ENCODE measurements around the gene FOSL1.

Gene FOSL1

GRCh38 chr11:65852508-65853245 lies 47.5 kb downstream of the FOSL1 start:
- peaks cover 26% of the 10 kb centered on the region for H3F3A ChIP-seq (ENCODE audit: insufficient read depth)
- H3K27ac ChIP-seq (ENCODE audit: low read depth, low read length): no peak overlapping the region
- no peaks in the 10 kb centered on the region for H3K27me3 ChIP-seq (ENCODE audit: low read length)
- no peak overlapping the region for H3K4me3 ChIP-seq (ENCODE audit: insufficient read depth, low read length, poor library complexity, severe bottlenecking)
- peaks cover 26% of the 10 kb centered on the region for H3K79me2 ChIP-seq (ENCODE audit: insufficient read depth, low read length)
- H2AFZ ChIP-seq (ENCODE audit: low read depth, low read length, severe bottlenecking): no peak overlapping the region
- H3K36me3 ChIP-seq (ENCODE audit: low read length): peaks cover 24% of the 10 kb centered on the region
- H3K4me2 ChIP-seq (ENCODE audit: low read depth, low read length, poor library complexity, severe bottlenecking): no peak overlapping the region
- TF ChIP-seq, protein P1, sequence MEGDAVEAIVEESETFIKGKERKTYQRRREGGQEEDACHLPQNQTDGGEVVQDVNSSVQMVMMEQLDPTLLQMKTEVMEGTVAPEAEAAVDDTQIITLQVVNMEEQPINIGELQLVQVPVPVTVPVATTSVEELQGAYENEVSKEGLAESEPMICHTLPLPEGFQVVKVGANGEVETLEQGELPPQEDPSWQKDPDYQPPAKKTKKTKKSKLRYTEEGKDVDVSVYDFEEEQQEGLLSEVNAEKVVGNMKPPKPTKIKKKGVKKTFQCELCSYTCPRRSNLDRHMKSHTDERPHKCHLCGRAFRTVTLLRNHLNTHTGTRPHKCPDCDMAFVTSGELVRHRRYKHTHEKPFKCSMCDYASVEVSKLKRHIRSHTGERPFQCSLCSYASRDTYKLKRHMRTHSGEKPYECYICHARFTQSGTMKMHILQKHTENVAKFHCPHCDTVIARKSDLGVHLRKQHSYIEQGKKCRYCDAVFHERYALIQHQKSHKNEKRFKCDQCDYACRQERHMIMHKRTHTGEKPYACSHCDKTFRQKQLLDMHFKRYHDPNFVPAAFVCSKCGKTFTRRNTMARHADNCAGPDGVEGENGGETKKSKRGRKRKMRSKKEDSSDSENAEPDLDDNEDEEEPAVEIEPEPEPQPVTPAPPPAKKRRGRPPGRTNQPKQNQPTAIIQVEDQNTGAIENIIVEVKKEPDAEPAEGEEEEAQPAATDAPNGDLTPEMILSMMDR (IDR thresholded peaks at IDR 0.05; ENCODE audit: insufficient read depth, low read length, poor library complexity, severe bottlenecking): no peak
- TF ChIP-seq EZH2phosphoT487 (conservative IDR thresholded peaks at IDR 0.05; ENCODE audit: low read length): no peak
- H3K9me2 ChIP-seq (replicated peaks; ENCODE audit: insufficient read depth, low read length): no peaks in the 10 kb centered on the region
- H3K9me3 ChIP-seq (ENCODE audit: insufficient read depth, low read length): no peaks in the 10 kb centered on the region
- no peak overlapping the region for H3K9ac ChIP-seq (ENCODE audit: low read length)
- H4K20me1 ChIP-seq (ENCODE audit: low read depth, low read length): peaks cover 16% of the 10 kb centered on the region

- Histone ChIP-seq H3K79me2 (ENCODE audit: insufficient read depth, low read length) (peaks cover 18% of the 10 kb centered on the region), H4K20me1 (ENCODE audit: low read depth, low read length) (peaks cover 16% of the 10 kb centered on the region), H3K4me3 (ENCODE audit: insufficient read depth, low read length, poor library complexity, severe bottlenecking) (no peak overlapping the region), H3K27ac (ENCODE audit: low read depth, low read length) (no peak overlapping the region), H3K9ac (ENCODE audit: low read length) (no peak overlapping the region), H3K9me3 (ENCODE audit: insufficient read depth, low read length) (no peaks in the 10 kb centered on the region), H3F3A (ENCODE audit: insufficient read depth) (peaks cover 26% of the 10 kb centered on the region), H2AFZ (ENCODE audit: low read depth, low read length, severe bottlenecking) (no peak overlapping the region), H3K4me2 (ENCODE audit: low read depth, low read length, poor library complexity, severe bottlenecking) (no peak overlapping the region), H3K27me3 (ENCODE audit: low read length) (no peaks in the 10 kb centered on the region), H3K9me2 (replicated peaks; ENCODE audit: insufficient read depth, low read length) (no peaks in the 10 kb centered on the region), H3K36me3 (ENCODE audit: low read length) (peaks cover 24% of the 10 kb centered on the region)
- TF ChIP-seq, protein P1 (IDR thresholded peaks at IDR 0.05; ENCODE audit: insufficient read depth, low read length, poor library complexity, severe bottlenecking): no peak
- no peak for TF ChIP-seq EZH2phosphoT487 (conservative IDR thresholded peaks at IDR 0.05; ENCODE audit: low read length)
These were observed 48.2 kb downstream of the FOSL1 start for GRCh38 chr11:65851811-65852507.

GRCh38 chr11:65851083-65851579 lies 49.1 kb downstream of the FOSL1 start:
- H3K9ac ChIP-seq (ENCODE audit: low read length): no peak overlapping the region
- H4K20me1 ChIP-seq (ENCODE audit: low read depth, low read length): peaks cover 9% of the 10 kb centered on the region
- H3K36me3 ChIP-seq (ENCODE audit: low read length): peaks cover 18% of the 10 kb centered on the region
- H3K79me2 ChIP-seq (ENCODE audit: insufficient read depth, low read length): peaks cover 10% of the 10 kb centered on the region
- no peaks in the 10 kb centered on the region for H3K9me2 ChIP-seq (replicated peaks; ENCODE audit: insufficient read depth, low read length)
- no peak overlapping the region for H2AFZ ChIP-seq (ENCODE audit: low read depth, low read length, severe bottlenecking)
- TF ChIP-seq, protein P1 (IDR thresholded peaks at IDR 0.05; ENCODE audit: insufficient read depth, low read length, poor library complexity, severe bottlenecking): peak; percentile 57
- TF ChIP-seq EZH2phosphoT487 (conservative IDR thresholded peaks at IDR 0.05; ENCODE audit: low read length): no peak
- no peak overlapping the region for H3K4me3 ChIP-seq (ENCODE audit: insufficient read depth, low read length, poor library complexity, severe bottlenecking)
- no peak overlapping the region for H3K27ac ChIP-seq (ENCODE audit: low read depth, low read length)
- no peaks in the 10 kb centered on the region for H3K27me3 ChIP-seq (ENCODE audit: low read length)
- peaks cover 19% of the 10 kb centered on the region; the same call in 1 of the 2 replicates for H3F3A ChIP-seq (ENCODE audit: insufficient read depth)
- H3K4me2 ChIP-seq (ENCODE audit: low read depth, low read length, poor library complexity, severe bottlenecking): no peak overlapping the region
- H3K9me3 ChIP-seq (ENCODE audit: insufficient read depth, low read length): no peaks in the 10 kb centered on the region
